HepG2 (cell line): Measurements from ENCODE around the gene ANKRD12. TPM values are rescaled to one million over a fixed set of nuclear protein-coding genes. Genes with fewer than 3 reads are reported as not detected.
A peak's percentile ranks its signal among the peaks of the same experiment; 100 is the strongest.

Source experiments
- ATF1 ChIP-seq: IDR thresholded peaks from 2 replicates; pipeline ENCODE4 v1.6.1; 2016; ENCODE audit warnings: mild to moderate bottlenecking, control low read depth
- BHLHE40 ChIP-seq: IDR thresholded peaks from 2 replicates; pipeline ENCODE4 v1.6.1; 2011; ENCODE audit warnings: low read length, improper control_type of control experiment
- CENPX ChIP-seq: sonication (generic); formaldehyde crosslinking; IDR thresholded peaks from 2 replicates; pipeline ENCODE4 v1.9.0; 2021; ENCODE audit warnings: mild to moderate bottlenecking, missing genetic modification reagents, moderate library complexity
- ESRRA ChIP-seq: sonication (generic); formaldehyde crosslinking; IDR thresholded peaks from 2 replicates; pipeline ENCODE4 v1.5.1; 2020; ENCODE audit warnings: mild to moderate bottlenecking, low read depth, missing genetic modification reagents
- FOXA3 ChIP-seq: IDR thresholded peaks from 2 replicates; pipeline ENCODE4 v1.6.1; 2016; ENCODE audit warnings: missing genetic modification reagents, missing compliant biosample characterization
- GATAD2A ChIP-seq: IDR thresholded peaks from 2 replicates; pipeline ENCODE4 v1.6.1; 2016
- HHEX ChIP-seq: IDR thresholded peaks from 2 replicates; pipeline ENCODE4 v1.6.1; 2016; ENCODE audit warnings: control low read depth
- HOXA3 ChIP-seq: sonication (generic); formaldehyde crosslinking; IDR thresholded peaks from 2 replicates; pipeline ENCODE4 v1.5.0; 2020; ENCODE audit warnings: missing genetic modification reagents
- KAT2B ChIP-seq: fragments of 150-350 bp; IDR thresholded peaks from 2 replicates; pipeline ENCODE4 v1.6.1; 2014; ENCODE audit warnings: low read depth, low read length, borderline replicate concordance
- KLF13 ChIP-seq: sonication (generic); formaldehyde crosslinking; IDR thresholded peaks from 2 replicates; pipeline ENCODE4 v1.4.0; 2020; ENCODE audit warnings: mild to moderate bottlenecking, missing genetic modification reagents
- NFE2L2 ChIP-seq: fragments of 150-350 bp; IDR thresholded peaks from 2 replicates; pipeline ENCODE4 v1.6.1; 2014; ENCODE audit warnings: low read length
- NFKB2 ChIP-seq: sonication (generic); formaldehyde crosslinking; IDR thresholded peaks from 2 replicates; pipeline ENCODE4 v1.4.0; 2020; ENCODE audit warnings: missing genetic modification reagents, borderline replicate concordance
- NR2C2 ChIP-seq: sonication (generic); formaldehyde crosslinking; IDR thresholded peaks from 2 replicates; pipeline ENCODE4 v1.4.0; 2020; ENCODE audit warnings: missing genetic modification reagents, mild to moderate bottlenecking, moderate library complexity, borderline replicate concordance
- RARA ChIP-seq: IDR thresholded peaks from 2 replicates; pipeline ENCODE4 v1.6.1; 2016; ENCODE audit warnings: missing genetic modification reagents, missing compliant biosample characterization
- SMARCE1 ChIP-seq: fragments of 450-650 bp; IDR thresholded peaks from 2 replicates; pipeline ENCODE4 v1.6.1; 2017; ENCODE audit warnings: borderline replicate concordance
- SOX5 ChIP-seq: IDR thresholded peaks from 2 replicates; pipeline ENCODE4 v1.6.1; 2016; ENCODE audit warnings: borderline replicate concordance
- SP5 ChIP-seq: IDR thresholded peaks from 2 replicates; pipeline ENCODE4 v1.6.1; 2016; ENCODE audit warnings: low read depth, borderline replicate concordance
- TOPORS ChIP-seq: sonication (generic); formaldehyde crosslinking; IDR thresholded peaks from 2 replicates; pipeline ENCODE4 v1.8.0; 2023; ENCODE audit warnings: mild to moderate bottlenecking, missing genetic modification reagents
- ZNF432 ChIP-seq: sonication (generic); formaldehyde crosslinking; IDR thresholded peaks from 2 replicates; pipeline ENCODE4 v1.5.0; 2020; ENCODE audit warnings: missing genetic modification reagents, mild to moderate bottlenecking, borderline replicate concordance
- ZNF446 ChIP-seq: sonication (generic); formaldehyde crosslinking; IDR thresholded peaks from 2 replicates; pipeline ENCODE4 v1.5.0; 2020; ENCODE audit warnings: mild to moderate bottlenecking, missing genetic modification reagents
- ZNF652 ChIP-seq: IDR thresholded peaks from 2 replicates; pipeline ENCODE4 v1.6.1; 2016; ENCODE audit warnings: low read depth, borderline replicate concordance
- ZNF780A ChIP-seq: sonication (generic); formaldehyde crosslinking; IDR thresholded peaks from 2 replicates; pipeline ENCODE4 v1.8.0; 2022; ENCODE audit warnings: mild to moderate bottlenecking, missing genetic modification reagents, moderate library complexity
- ZNF790 ChIP-seq: sonication (generic); formaldehyde crosslinking; IDR thresholded peaks from 2 replicates; pipeline ENCODE4 v1.8.0; 2022; ENCODE audit warnings: missing genetic modification reagents, mild to moderate bottlenecking, borderline replicate concordance
- ZSCAN9 ChIP-seq: IDR thresholded peaks from 2 replicates; pipeline ENCODE4 v1.6.1; 2016; ENCODE audit warnings: borderline replicate concordance
- polyA plus RNA-seq, 8 experiments: library from polyadenylated mRNA; depleted of rRNA in 3 of 8; stranded (reverse) in 7 of 8; unstranded in 1 of 8; fragments of >200 nt; fragmentation: Illumina TruSeq in 4 of 8; extraction: Trizol in 4 of 8; gene quantifications; 2 replicates each; pipeline versions ENCODE4 v1.2.1 to v1.2.3, GENCODE V29; 2011 to 2016; ENCODE audit warnings: low read depth in 4 of 8, missing spikeins in 1 of 8, mixed read lengths in 1 of 8; ENCODE audit not compliant: insufficient read depth in 1 of 8
- total RNA-seq, 5 experiments: library from RNA; depleted of rRNA; stranded (reverse); fragments of >200 nt; fragmentation: Illumina TruSeq; extraction: Trizol; gene quantifications; 2 replicates each; pipeline ENCODE4 v1.2.3, GENCODE V29; 2016; ENCODE audit warnings: low read depth in 1 of 5
- TF ChIP-seq, protein P1 (sequence below): sonication (generic); formaldehyde crosslinking; conservative IDR thresholded peaks from 2 replicates; pipeline ENCODE4 v1.4.0; 2020; ENCODE audit warnings: mild to moderate bottlenecking, missing genetic modification reagents, moderate library complexity
- TF ChIP-seq, protein P2 (sequence below): sonication (generic); formaldehyde crosslinking; IDR thresholded peaks from 2 replicates; pipeline ENCODE4 v1.8.0; 2022; ENCODE audit warnings: mild to moderate bottlenecking, missing genetic modification reagents, borderline replicate concordance
- TF ChIP-seq, protein P3 (sequence below): sonication (generic); formaldehyde crosslinking; IDR thresholded peaks from 2 replicates; pipeline ENCODE4 v1.5.1; 2020; ENCODE audit warnings: mild to moderate bottlenecking, missing genetic modification reagents, borderline replicate concordance

The ANKRD12 gene
- total and polyA plus RNA-seq, 2 of the 13 experiments (the other 11 are each of a cell fraction or from before 2014, with no cell fraction given), result 6.0 to 23.2 TPM

DNA sequence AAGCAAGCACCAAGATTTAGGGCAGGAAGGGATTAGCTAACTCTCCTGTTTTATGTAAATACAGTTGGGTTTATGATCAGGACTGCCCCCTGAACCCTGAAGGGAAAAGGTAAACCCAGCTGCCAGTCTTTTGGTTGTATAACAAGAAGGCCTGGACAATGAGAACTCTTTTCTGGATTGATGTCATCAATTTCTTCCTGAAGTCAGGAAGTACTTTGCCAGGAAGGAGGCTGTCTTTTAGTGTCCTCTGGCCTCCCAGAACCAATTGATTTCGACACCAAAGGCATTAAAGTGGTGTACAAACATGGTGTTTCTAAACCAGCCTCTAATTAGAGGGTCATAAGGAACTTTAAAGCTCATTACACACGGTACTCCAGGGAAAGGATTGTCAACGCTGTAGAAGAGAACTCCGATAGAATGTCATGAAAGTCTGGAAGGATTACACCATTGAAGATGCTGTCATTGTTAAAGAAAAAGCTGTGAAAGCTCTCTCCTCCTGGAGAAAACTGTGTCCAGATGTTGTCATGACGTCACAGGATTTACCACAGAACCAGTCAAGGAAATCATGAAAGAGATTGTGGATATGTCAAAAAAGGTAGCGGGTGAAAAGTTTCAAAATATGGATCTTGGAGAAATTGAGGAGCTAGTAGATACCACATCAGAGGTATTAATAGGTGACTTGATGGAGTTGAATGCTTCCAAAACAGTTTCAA, 78.8 kb downstream of the ANKRD12 start (continued):
- TF ChIP-seq, protein P1, sequence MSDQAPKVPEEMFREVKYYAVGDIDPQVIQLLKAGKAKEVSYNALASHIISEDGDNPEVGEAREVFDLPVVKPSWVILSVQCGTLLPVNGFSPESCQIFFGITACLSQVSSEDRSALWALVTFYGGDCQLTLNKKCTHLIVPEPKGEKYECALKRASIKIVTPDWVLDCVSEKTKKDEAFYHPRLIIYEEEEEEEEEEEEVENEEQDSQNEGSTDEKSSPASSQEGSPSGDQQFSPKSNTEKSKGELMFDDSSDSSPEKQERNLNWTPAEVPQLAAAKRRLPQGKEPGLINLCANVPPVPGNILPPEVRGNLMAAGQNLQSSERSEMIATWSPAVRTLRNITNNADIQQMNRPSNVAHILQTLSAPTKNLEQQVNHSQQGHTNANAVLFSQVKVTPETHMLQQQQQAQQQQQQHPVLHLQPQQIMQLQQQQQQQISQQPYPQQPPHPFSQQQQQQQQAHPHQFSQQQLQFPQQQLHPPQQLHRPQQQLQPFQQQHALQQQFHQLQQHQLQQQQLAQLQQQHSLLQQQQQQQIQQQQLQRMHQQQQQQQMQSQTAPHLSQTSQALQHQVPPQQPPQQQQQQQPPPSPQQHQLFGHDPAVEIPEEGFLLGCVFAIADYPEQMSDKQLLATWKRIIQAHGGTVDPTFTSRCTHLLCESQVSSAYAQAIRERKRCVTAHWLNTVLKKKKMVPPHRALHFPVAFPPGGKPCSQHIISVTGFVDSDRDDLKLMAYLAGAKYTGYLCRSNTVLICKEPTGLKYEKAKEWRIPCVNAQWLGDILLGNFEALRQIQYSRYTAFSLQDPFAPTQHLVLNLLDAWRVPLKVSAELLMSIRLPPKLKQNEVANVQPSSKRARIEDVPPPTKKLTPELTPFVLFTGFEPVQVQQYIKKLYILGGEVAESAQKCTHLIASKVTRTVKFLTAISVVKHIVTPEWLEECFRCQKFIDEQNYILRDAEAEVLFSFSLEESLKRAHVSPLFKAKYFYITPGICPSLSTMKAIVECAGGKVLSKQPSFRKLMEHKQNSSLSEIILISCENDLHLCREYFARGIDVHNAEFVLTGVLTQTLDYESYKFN (CRISPR knock-in tag), result peak; percentile 83
- peak; percentile 80; the same call in 1 of the 2 replicates for TF ChIP-seq SOX5 (CRISPR knock-in tag)
- TF ChIP-seq KAT2B, result no peak
- peak; percentile 88 for TF ChIP-seq HOXA3
- no peak for TF ChIP-seq NFE2L2
- TF ChIP-seq HHEX, result 0 out of 2 replicates have a peak, but pooled peaks have one; percentile 18
- TF ChIP-seq CENPX (CRISPR knock-in tag), result no peak
- no peak for TF ChIP-seq ZNF446
- no peak for TF ChIP-seq ZNF432
- TF ChIP-seq BHLHE40, result no peak
- TF ChIP-seq, protein P2, sequence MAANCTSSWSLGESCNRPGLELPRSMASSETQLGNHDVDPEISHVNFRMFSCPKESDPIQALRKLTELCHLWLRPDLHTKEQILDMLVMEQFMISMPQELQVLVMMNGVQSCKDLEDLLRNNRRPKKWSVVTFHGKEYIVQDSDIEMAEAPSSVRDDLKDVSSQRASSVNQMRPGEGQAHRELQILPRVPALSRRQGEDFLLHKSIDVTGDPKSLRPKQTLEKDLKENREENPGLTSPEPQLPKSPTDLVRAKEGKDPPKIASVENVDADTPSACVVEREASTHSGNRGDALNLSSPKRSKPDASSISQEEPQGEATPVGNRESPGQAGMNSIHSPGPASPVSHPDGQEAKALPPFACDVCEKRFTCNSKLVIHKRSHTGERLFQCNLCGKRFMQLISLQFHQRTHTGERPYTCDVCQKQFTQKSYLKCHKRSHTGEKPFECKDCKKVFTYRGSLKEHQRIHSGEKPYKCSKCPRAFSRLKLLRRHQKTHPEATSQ (CRISPR knock-in tag), result no peak
- TF ChIP-seq ESRRA (CRISPR knock-in tag), result no peak
- no peak for TF ChIP-seq KLF13 (CRISPR knock-in tag)
- no peak for TF ChIP-seq TOPORS (CRISPR knock-in tag)
- no peak for TF ChIP-seq ZNF790
- TF ChIP-seq, protein P3, sequence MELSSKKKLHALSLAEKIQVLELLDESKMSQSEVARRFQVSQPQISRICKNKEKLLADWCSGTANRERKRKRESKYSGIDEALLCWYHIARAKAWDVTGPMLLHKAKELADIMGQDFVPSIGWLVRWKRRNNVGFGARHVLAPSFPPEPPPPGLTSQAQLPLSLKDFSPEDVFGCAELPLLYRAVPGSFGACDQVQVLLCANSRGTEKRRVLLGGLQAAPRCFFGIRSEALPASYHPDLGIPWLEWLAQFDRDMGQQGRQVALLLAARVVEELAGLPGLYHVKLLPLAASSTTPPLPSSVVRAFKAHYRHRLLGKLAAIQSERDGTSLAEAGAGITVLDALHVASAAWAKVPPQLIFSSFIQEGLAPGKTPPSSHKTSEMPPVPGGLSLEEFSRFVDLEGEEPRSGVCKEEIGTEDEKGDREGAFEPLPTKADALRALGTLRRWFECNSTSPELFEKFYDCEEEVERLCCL (CRISPR knock-in tag), result no peak
- peak; percentile 79; the same call in 1 of the 2 replicates for TF ChIP-seq SP5 (CRISPR knock-in tag)
- 0 out of 2 replicates have a peak, but pooled peaks have one; percentile 43 for TF ChIP-seq ZSCAN9 (CRISPR knock-in tag)
- TF ChIP-seq GATAD2A (CRISPR knock-in tag), result peak; percentile 69
- peak; percentile 74 for TF ChIP-seq RARA (CRISPR knock-in tag)
- peak; percentile 73 for TF ChIP-seq NR2C2 (CRISPR knock-in tag)
- TF ChIP-seq SMARCE1, result no peak
- peak; percentile 80; the same call in 1 of the 2 replicates for TF ChIP-seq FOXA3 (CRISPR knock-in tag)
- TF ChIP-seq NFKB2 (CRISPR knock-in tag), result no peak
- TF ChIP-seq ZNF780A, result no peak
- TF ChIP-seq ATF1 (CRISPR knock-in tag), result peak; percentile 68
- TF ChIP-seq ZNF652 (CRISPR knock-in tag), result 0 out of 2 replicates have a peak, but pooled peaks have one; percentile 23
